Measurements from ENCODE around the gene RALGPS1. TPM values are rescaled to one million over a fixed set of nuclear protein-coding genes. Genes with fewer than 3 reads are reported as not detected.

The RALGPS1 gene
- total RNA-seq, 1 donor, result 8.2 TPM

- H3K4me1 ChIP-seq (ENCODE audit: insufficient read depth, low read length), result no peaks in the 10 kb centered on the region
- H3K4me3 ChIP-seq (ENCODE audit: low read length), result no peak overlapping the region
- H3K9me3 ChIP-seq (ENCODE audit: low read depth, low read length), result no peaks in the 10 kb centered on the region
Measured at GRCh38 chr9:127102788-127103187, 188.2 kb downstream of the RALGPS1 start.

DNA sequence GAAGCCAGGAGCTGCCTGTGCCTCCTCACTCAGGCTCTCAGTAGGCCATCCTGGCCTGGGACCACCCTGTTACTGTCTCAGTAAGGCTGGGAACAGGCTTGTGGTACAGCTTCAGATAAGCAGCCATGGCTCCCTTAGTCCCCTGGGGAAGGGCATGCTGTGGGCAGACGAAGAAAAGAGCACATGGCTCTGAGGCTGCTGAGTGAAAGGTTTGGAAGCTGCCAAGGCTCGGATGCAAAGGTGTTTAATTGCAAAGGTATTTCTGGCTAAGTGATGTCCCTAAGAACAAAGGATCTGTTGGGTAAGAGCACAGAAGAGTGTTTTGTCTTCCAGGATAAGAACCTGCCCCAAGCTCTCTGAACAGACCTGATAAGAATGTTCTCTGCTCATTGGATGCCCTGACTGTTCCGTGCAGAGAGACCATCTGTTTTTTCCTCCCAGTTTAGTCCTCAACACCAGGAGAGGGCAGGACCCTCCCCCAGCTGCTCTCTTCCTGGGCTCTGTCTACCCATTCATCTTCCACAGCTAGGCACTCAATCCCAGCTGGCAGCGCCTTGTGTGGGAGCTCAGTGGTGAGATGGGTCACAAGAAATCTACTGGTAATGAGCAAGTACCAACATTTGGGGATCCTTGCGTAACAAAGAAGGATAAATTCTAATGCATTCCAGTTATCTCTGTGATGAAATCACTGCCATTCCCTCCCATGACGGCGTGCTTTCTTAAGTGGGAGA lies 190.2 kb downstream of the RALGPS1 start:
- Histone ChIP-seq H3K27me3 (ENCODE audit: insufficient read depth, low read length) (no peaks in the 10 kb centered on the region), H3K4me1 (ENCODE audit: insufficient read depth, low read length) (no peaks in the 10 kb centered on the region), H3K9me3 (ENCODE audit: low read depth, low read length) (no peaks in the 10 kb centered on the region), H3K4me3 (ENCODE audit: low read length) (no peak overlapping the region)

More at GRCh38 chr9:127102788-127103187, 188.2 kb downstream of the RALGPS1 start:
- H3K27me3 ChIP-seq (ENCODE audit: insufficient read depth, low read length), result no peaks in the 10 kb centered on the region

GRCh38 chr9:127105805-127106465 lies 191.4 kb downstream of the RALGPS1 start:
- Histone ChIP-seq H3K4me1 (ENCODE audit: insufficient read depth, low read length) (no peaks in the 10 kb centered on the region), H3K4me3 (ENCODE audit: low read length) (no peak overlapping the region), H3K27me3 (ENCODE audit: insufficient read depth, low read length) (no peaks in the 10 kb centered on the region), H3K9me3 (ENCODE audit: low read depth, low read length) (no peaks in the 10 kb centered on the region)

DNA sequence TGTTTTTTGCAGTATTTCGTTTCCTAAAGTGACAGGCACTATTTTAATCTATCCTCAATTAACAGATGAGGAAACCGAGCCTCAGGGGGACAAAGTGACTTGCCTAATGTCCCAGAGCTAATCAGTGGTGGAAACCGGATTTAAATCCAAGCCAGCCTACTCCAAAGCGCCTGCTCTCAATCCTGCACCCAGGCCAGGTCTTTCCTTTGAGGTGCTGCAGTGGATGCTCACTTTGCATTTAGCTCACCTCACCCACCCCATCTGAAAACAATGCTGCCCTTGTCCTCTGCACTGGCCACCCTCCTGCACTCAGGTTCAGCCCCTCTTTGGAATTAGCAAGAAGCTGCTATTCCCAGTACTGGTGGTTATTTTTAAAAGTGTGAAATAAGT lies 191.9 kb downstream of the RALGPS1 start:
- H3K9me3 ChIP-seq (ENCODE audit: low read depth, low read length), result no peaks in the 10 kb centered on the region
- no peak overlapping the region for H3K4me3 ChIP-seq (ENCODE audit: low read length)
- H3K27me3 ChIP-seq (ENCODE audit: insufficient read depth, low read length), result no peaks in the 10 kb centered on the region
- H3K4me1 ChIP-seq (ENCODE audit: insufficient read depth, low read length), result no peaks in the 10 kb centered on the region

GRCh38 chr9:127107171-127107928 lies 192.8 kb downstream of the RALGPS1 start:
- Histone ChIP-seq H3K27me3 (ENCODE audit: insufficient read depth, low read length) (no peaks in the 10 kb centered on the region), H3K4me1 (ENCODE audit: insufficient read depth, low read length) (no peaks in the 10 kb centered on the region), H3K4me3 (ENCODE audit: low read length) (no peak overlapping the region), H3K9me3 (ENCODE audit: low read depth, low read length) (no peaks in the 10 kb centered on the region)

DNA sequence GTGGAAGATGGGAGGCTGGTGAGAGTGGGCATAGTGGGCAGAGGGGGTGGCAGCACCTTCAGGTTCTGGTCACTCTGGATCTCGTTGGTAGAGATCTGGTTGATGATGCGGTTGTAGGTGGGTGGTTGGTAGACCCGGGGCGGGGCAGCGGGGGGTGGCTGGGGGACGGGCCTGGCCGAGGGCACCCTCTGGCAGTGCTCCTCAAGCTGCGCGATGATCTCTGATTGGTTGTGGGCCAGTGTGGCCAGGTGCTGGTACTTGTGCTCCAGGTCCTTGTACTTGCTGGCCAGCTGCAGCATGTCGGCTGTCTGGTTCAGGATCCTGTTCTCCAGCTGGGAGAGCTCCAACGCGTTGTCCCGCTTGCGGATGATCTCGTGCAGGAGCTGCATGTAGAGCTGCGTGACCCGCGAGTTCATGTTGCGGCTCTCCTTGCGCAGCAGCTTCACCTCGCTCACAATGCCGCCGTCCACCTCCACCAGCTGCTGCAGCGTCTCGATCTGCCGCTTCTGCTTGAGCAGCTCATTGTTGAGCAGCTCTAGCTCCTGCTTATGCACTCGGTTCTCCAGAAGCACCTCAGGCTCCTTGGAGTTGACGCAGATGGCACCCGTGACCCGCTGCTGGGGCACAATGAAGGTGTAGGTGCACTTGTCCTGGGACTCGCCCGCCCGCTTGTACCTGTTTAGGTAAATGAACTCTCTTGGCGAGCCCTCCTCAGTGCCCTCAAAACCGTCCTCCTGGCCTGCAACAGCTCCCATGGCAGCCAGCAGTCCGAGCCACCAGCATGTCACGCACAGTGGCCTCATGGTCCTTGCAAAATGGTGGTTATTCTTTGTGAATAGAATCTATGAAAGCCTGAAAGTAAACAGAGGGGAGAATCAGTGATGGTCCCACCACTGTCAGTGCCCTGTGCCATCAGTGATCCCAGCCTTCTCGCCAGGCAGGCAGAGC lies 193.6 kb downstream of the RALGPS1 start:
- H3K9me3 ChIP-seq (ENCODE audit: low read depth, low read length), result no peaks in the 10 kb centered on the region
- no peaks in the 10 kb centered on the region for H3K4me1 ChIP-seq (ENCODE audit: insufficient read depth, low read length)
- H3K4me3 ChIP-seq (ENCODE audit: low read length), result no peak overlapping the region
- no peaks in the 10 kb centered on the region for H3K27me3 ChIP-seq (ENCODE audit: insufficient read depth, low read length)

DNA sequence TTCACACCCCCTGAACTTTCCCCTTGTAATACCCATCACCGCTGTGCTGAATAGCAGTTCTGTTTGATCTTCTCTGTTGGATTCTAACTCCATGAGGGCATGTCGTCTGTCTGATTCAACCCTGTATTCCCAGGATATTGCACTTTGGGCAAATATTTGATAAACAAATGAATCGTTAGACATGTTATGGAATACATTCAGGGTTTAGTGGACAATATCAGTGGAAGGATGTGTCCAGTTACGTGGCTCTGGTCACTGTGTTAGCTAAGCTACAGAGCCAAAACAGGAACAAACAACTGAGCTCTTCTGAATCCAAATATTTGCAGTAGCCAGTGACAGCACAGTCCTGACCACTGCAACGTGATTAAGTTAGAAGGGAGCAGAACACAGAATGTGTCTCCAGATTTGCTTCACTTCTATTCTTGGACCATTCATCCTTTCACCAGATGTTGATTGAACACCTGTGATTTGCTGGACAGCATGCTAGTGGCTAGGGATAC lies 194.7 kb downstream of the RALGPS1 start:
- Histone ChIP-seq H3K4me3 (ENCODE audit: low read length) (no peak overlapping the region), H3K27me3 (ENCODE audit: insufficient read depth, low read length) (no peaks in the 10 kb centered on the region), H3K9me3 (ENCODE audit: low read depth, low read length) (no peaks in the 10 kb centered on the region), H3K4me1 (ENCODE audit: insufficient read depth, low read length) (no peaks in the 10 kb centered on the region)

- Histone ChIP-seq H3K27me3 (ENCODE audit: insufficient read depth, low read length) (no peaks in the 10 kb centered on the region), H3K4me3 (ENCODE audit: low read length) (no peak overlapping the region), H3K9me3 (ENCODE audit: low read depth, low read length) (no peaks in the 10 kb centered on the region), H3K4me1 (ENCODE audit: insufficient read depth, low read length) (peaks cover 7% of the 10 kb centered on the region)
Measured at GRCh38 chr9:127112056-127112455, 197.5 kb downstream of the RALGPS1 start.

GRCh38 chr9:127112735-127113161 lies 198.2 kb downstream of the RALGPS1 start:
- H3K4me3 ChIP-seq (ENCODE audit: low read length), result no peak overlapping the region
- peaks cover 7% of the 10 kb centered on the region for H3K4me1 ChIP-seq (ENCODE audit: insufficient read depth, low read length)
- no peaks in the 10 kb centered on the region for H3K27me3 ChIP-seq (ENCODE audit: insufficient read depth, low read length)
- no peaks in the 10 kb centered on the region for H3K9me3 ChIP-seq (ENCODE audit: low read depth, low read length)

GRCh38 chr9:127113191-127113972 lies 198.8 kb downstream of the RALGPS1 start:
- H3K4me3 ChIP-seq (ENCODE audit: low read length), result no peak overlapping the region

DNA sequence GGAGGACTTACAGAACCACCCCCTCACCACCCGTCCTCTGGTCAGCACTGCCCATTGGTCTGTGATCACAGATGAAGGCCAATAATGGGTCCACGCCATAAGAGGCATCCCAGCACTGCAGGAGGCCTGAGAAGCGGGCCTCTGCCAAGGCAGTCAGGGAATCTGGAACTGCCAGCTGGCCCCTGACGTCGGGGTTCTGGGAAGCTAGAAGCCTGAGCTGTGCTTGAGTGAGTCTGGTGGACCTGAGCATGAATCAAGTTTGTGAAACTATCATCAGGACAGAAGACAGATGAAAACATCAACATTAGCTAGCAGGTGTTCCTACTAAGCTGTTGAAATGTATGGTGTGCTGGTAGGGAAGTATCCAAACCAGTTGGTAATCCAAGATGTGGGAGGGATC lies 200.0 kb downstream of the RALGPS1 start:
- H3K9me3 ChIP-seq (ENCODE audit: low read depth, low read length), result no peaks in the 10 kb centered on the region
- H3K4me3 ChIP-seq (ENCODE audit: low read length), result no peak overlapping the region
- H3K4me1 ChIP-seq (ENCODE audit: insufficient read depth, low read length), result peaks cover 7% of the 10 kb centered on the region
- H3K27me3 ChIP-seq (ENCODE audit: insufficient read depth, low read length), result no peaks in the 10 kb centered on the region

More at GRCh38 chr9:127113191-127113972, 198.8 kb downstream of the RALGPS1 start:
- no peaks in the 10 kb centered on the region for H3K9me3 ChIP-seq (ENCODE audit: low read depth, low read length)
- peaks cover 7% of the 10 kb centered on the region for H3K4me1 ChIP-seq (ENCODE audit: insufficient read depth, low read length)
- no peaks in the 10 kb centered on the region for H3K27me3 ChIP-seq (ENCODE audit: insufficient read depth, low read length)

DNA sequence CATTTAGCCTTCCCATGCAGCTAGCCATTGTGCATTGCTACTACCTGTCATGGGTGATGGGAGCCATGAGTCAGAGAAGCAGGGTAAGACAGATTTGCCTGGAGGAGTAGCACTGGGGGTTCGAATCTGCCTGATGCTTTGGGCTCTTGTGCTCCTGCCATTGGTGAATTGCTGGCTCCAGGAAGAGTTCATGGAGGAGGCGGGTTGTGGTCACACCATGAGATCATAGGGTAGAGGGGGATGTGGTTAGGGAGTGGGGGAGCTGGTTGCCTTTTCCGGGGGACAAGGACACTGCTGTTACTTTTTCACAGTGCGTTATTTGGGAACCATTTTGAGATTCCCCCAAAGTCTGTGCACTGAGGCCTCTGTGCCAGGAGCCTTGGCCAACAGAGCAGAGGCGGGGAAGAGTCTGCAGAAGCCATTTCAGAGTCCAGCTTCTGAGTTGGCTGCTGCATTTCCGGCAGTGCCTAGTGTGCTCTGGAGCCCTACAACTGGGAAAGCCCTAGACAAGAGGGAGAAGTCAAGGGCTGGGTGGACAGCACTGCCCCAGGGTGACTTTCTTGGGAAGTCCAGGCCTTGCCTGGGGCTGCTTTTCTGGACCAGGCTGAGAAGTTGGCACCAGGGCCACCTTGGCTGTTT lies 201.6 kb downstream of the RALGPS1 start:
- Histone ChIP-seq H3K4me1 (ENCODE audit: insufficient read depth, low read length) (peaks cover 7% of the 10 kb centered on the region), H3K9me3 (ENCODE audit: low read depth, low read length) (no peaks in the 10 kb centered on the region), H3K27me3 (ENCODE audit: insufficient read depth, low read length) (peaks cover 3% of the 10 kb centered on the region), H3K4me3 (ENCODE audit: low read length) (no peak overlapping the region)

- peaks cover 7% of the 10 kb centered on the region for H3K4me1 ChIP-seq (ENCODE audit: insufficient read depth, low read length)
- H3K27me3 ChIP-seq (ENCODE audit: insufficient read depth, low read length), result peaks cover 7% of the 10 kb centered on the region
- H3K9me3 ChIP-seq (ENCODE audit: low read depth, low read length), result no peaks in the 10 kb centered on the region
- no peak overlapping the region for H3K4me3 ChIP-seq (ENCODE audit: low read length)
Measured at GRCh38 chr9:127116957-127117356, 202.4 kb downstream of the RALGPS1 start.

All from mononuclear cell (primary cell).